ENCODE measurements around the gene LCOR. TPM values are rescaled to one million over a fixed set of nuclear protein-coding genes. Genes with fewer than 3 reads are reported as not detected.

Gene LCOR
- total RNA-seq = 16.6 and 27.5 TPM in 2 replicates

GRCh38 chr10:96831867-96832720 is at the start of gene LCOR:
Gene LCOR, plus strand, starts transcription at chr10:96832298. Its CDS starts 116,760 bp downstream, at chr10:96949058.

Small RNA genes lying within 50 kb of the gene (small RNA-seq; reads per million reads assigned to genes)
- gene HMGN2P35 (ENCODE audit: low replicate concordance) = not detected
- not detected for gene MIR607 (ENCODE audit: low replicate concordance)

Other genes starting within 250 kb of the LCOR start
- 125 and 179 TPM in 2 replicates for gene TM9SF3, start 245.3 kb upstream of the LCOR start, total RNA-seq
- gene PIK3AP1, start 111.8 kb upstream of the LCOR start, total RNA-seq = under 0.01 and 0.43 TPM in 2 replicates